H1 (cell line): ENCODE measurements around the gene GOLGA6B. TPM values are rescaled to one million over a fixed set of nuclear protein-coding genes. Genes with fewer than 3 reads are reported as not detected.

ENCODE experiments used
- CTCF ChIA-PET: fragments of 300-600 bp; sonication (Branson Sonifier 250); formaldehyde crosslinking; loops from one replicate; lab custom pipeline; 2021; ENCODE audit not compliant: partially characterized antibody; lab: Charles Lee
- POLR2A ChIA-PET: fragments of 300-600 bp; sonication (Branson Sonifier 250); formaldehyde crosslinking; loops from one replicate; lab custom pipeline; 2021; ENCODE audit warnings: inconsistent platforms; ENCODE audit not compliant: partially characterized antibody; lab: Charles Lee
- DNase-seq, 2 experiments: peaks; one replicate each; pipeline versions ENCODE4 v3.0.0 to v3.0.0-alpha.2; 2010 to 2022; ENCODE audit warnings: low spot score in 2 of 2, low read depth in 1 of 2, mixed read lengths in 1 of 2
- FAIRE-seq: peaks from 2 replicates; lab custom pipeline; 2011; peaks lifted over from hg19 to GRCh38; lab: Jason Lieb, UNC
- H2AFZ ChIP-seq: 2 replicates; pipeline ENCODE4 v1.8.1; 2012; ENCODE audit warnings: low read length, inconsistent platforms
- H2AK5ac ChIP-seq: 2 replicates; pipeline ENCODE4 v1.6.1; 2013; ENCODE audit warnings: low read depth, low read length
- H2BK120ac ChIP-seq: replicated peaks from 2 replicates; pipeline ENCODE3; 2013; ENCODE audit warnings: low read depth, low read length, inconsistent platforms
- H2BK12ac ChIP-seq: 2 replicates; pipeline ENCODE4 v1.6.1; 2013; ENCODE audit warnings: low read depth, low read length
- H2BK15ac ChIP-seq: 2 replicates; pipeline ENCODE4 v1.6.1; 2013; ENCODE audit warnings: low read length
- H2BK20ac ChIP-seq: 2 replicates; pipeline ENCODE4 v1.6.1; 2013; ENCODE audit warnings: low read length
- H2BK5ac ChIP-seq: 2 replicates; pipeline ENCODE4 v1.6.1; 2013; ENCODE audit warnings: low read depth, low read length
- H3K14ac ChIP-seq: 2 replicates; pipeline ENCODE4 v1.6.1; 2013; ENCODE audit warnings: inconsistent platforms; ENCODE audit not compliant: insufficient read length
- H3K18ac ChIP-seq: 2 replicates; pipeline ENCODE4 v1.6.1; 2013; ENCODE audit warnings: low read length; ENCODE audit errors: extremely low read depth
- H3K23ac ChIP-seq: 2 replicates; pipeline ENCODE4 v1.6.1; 2013; ENCODE audit warnings: inconsistent platforms; ENCODE audit not compliant: insufficient read length
- H3K23me2 ChIP-seq: 2 replicates; pipeline ENCODE4 v1.6.1; 2013; ENCODE audit warnings: low read depth, low read length
- H3K27ac ChIP-seq: 2 replicates; pipeline ENCODE4 v1.6.1; 2011; ENCODE audit warnings: low read depth, low read length, inconsistent platforms
- H3K27me3 ChIP-seq, 4 experiments: replicated peaks in 1 of 4; 1 replicate in 1 of 4; 2 replicates in 3 of 4; pipeline versions ENCODE4 v1.6.1 to v1.8.1; 2011 to 2013; ENCODE audit warnings: low read length in 3 of 4, mild to moderate bottlenecking in 3 of 4, inconsistent platforms in 2 of 4, mixed read lengths in 2 of 4, moderate library complexity in 1 of 4; ENCODE audit not compliant: control insufficient read depth in 3 of 4, insufficient read depth in 3 of 4; ENCODE audit errors: extremely low read depth in 1 of 4
- H3K36me3 ChIP-seq, 4 experiments: 2 replicates each; pipeline versions ENCODE4 v1.6.1 to v1.8.1; 2011 to 2013; ENCODE audit warnings: mild to moderate bottlenecking in 4 of 4, low read length in 3 of 4, moderate library complexity in 2 of 4, control low read depth in 1 of 4, inconsistent platforms in 1 of 4; ENCODE audit not compliant: insufficient read depth in 4 of 4, control insufficient read depth in 2 of 4
- H3K4ac ChIP-seq: replicated peaks from 2 replicates; pipeline ENCODE3; 2013; ENCODE audit warnings: low read length, low read depth, mixed read lengths, inconsistent platforms; ENCODE audit not compliant: insufficient read length
- H3K4me1 ChIP-seq, 4 experiments: replicated peaks in 1 of 4; 1 replicate in 1 of 4; 2 replicates in 3 of 4; pipeline versions ENCODE4 v1.6.1 to v1.8.1; 2011 to 2013; ENCODE audit warnings: low read length in 3 of 4, inconsistent platforms in 2 of 4, mixed read lengths in 1 of 4; ENCODE audit not compliant: insufficient read depth in 4 of 4, control insufficient read depth in 3 of 4
- H3K4me2 ChIP-seq, 2 experiments: 2 replicates each; pipeline versions ENCODE4 v1.6.1 to v1.8.1; 2011 to 2013; ENCODE audit warnings: low read depth in 2 of 2, low read length in 2 of 2, control low read depth in 1 of 2, inconsistent platforms in 1 of 2, mild to moderate bottlenecking in 1 of 2; ENCODE audit not compliant: insufficient read depth in 1 of 2
- H3K4me3 ChIP-seq, 4 experiments: fragments of 200-600, 300-600 bp in 1 of 4; sonication (generic), shearing (Covaris generic), sonication (Bioruptor Twin) in 1 of 4; 2 replicates each; pipeline versions ENCODE4 v1.5.1 to v1.8.1; 2011 to 2016; ENCODE audit warnings: low read length in 4 of 4, low read depth in 3 of 4, control low read depth in 2 of 4, inconsistent platforms in 2 of 4, mild to moderate bottlenecking in 2 of 4, mixed read lengths in 1 of 4, moderate library complexity in 1 of 4; ENCODE audit not compliant: insufficient read depth in 2 of 4; ENCODE audit errors: extremely low read depth in 1 of 4
- H3K56ac ChIP-seq: replicated peaks from 2 replicates; pipeline ENCODE3; 2013; ENCODE audit warnings: low read depth, mild to moderate bottlenecking, mixed read lengths, low read length, inconsistent platforms; ENCODE audit not compliant: insufficient read length
- H3K79me1 ChIP-seq: 2 replicates; pipeline ENCODE4 v1.6.1; 2013; ENCODE audit warnings: low read depth, low read length, control low read depth
- H3K79me2 ChIP-seq, 2 experiments: 2 replicates each; pipeline versions ENCODE4 v1.6.1 to v1.8.1; 2012 to 2013; ENCODE audit warnings: low read length in 2 of 2, mild to moderate bottlenecking in 2 of 2, inconsistent platforms in 1 of 2; ENCODE audit not compliant: insufficient read depth in 2 of 2, control insufficient read depth in 1 of 2
- H3K9ac ChIP-seq, 4 experiments: replicated peaks in 1 of 4; 1 replicate in 1 of 4; 2 replicates in 3 of 4; pipeline versions ENCODE4 v1.6.1 to v1.8.1; 2011 to 2013; ENCODE audit warnings: low read depth in 3 of 4, low read length in 3 of 4, control low read depth in 2 of 4, mild to moderate bottlenecking in 2 of 4, moderate library complexity in 2 of 4, inconsistent platforms in 1 of 4; ENCODE audit errors: extremely low read depth in 1 of 4
- H3K9me3 ChIP-seq, 2 experiments: 2 replicates each; pipeline versions ENCODE4 v1.6.1 to v1.8.1; 2012 to 2013; ENCODE audit warnings: mild to moderate bottlenecking in 2 of 2, moderate library complexity in 2 of 2, control low read depth in 1 of 2, inconsistent platforms in 1 of 2, low read depth in 1 of 2, low read length in 1 of 2, mixed read lengths in 1 of 2; ENCODE audit not compliant: insufficient read depth in 2 of 2
- H4K20me1 ChIP-seq, 2 experiments: replicated peaks in 1 of 2; 2 replicates each; pipeline versions ENCODE3 to v1.8.1; 2011 to 2013; ENCODE audit warnings: inconsistent platforms in 2 of 2, low read length in 2 of 2, mild to moderate bottlenecking in 1 of 2; ENCODE audit not compliant: insufficient read depth in 2 of 2, control insufficient read depth in 1 of 2
- H4K5ac ChIP-seq: 2 replicates; pipeline ENCODE4 v1.6.1; 2013; ENCODE audit warnings: low read length, low read depth, mixed read lengths, inconsistent platforms; ENCODE audit not compliant: insufficient read length
- H4K8ac ChIP-seq: 2 replicates; pipeline ENCODE4 v1.8.0; 2013; ENCODE audit warnings: mild to moderate bottlenecking, moderate library complexity, low read length, inconsistent platforms; ENCODE audit not compliant: insufficient read depth; ENCODE audit errors: extremely low read depth
- H4K91ac ChIP-seq: replicated peaks from 2 replicates; pipeline ENCODE3; 2013; ENCODE audit warnings: low read length, mixed read lengths, inconsistent platforms; ENCODE audit not compliant: insufficient read length
- GTF2F1 ChIP-seq: IDR thresholded peaks from 2 replicates; pipeline ENCODE4 v1.6.1; 2012; ENCODE audit warnings: low read depth, low read length, improper control_type of control experiment, borderline replicate concordance
- HDAC6 ChIP-seq: IDR thresholded peaks from one replicate; pipeline ENCODE4 v1.7.1; 2012; ENCODE audit warnings: low read depth, mild to moderate bottlenecking, inconsistent platforms, low read length, moderate library complexity
- POLR2A ChIP-seq, 2 experiments: IDR thresholded peaks; 1 replicate in 1 of 2; 2 replicates in 1 of 2; pipeline ENCODE4 v1.6.1; 2011; ENCODE audit warnings: low read depth in 2 of 2, low read length in 2 of 2, mild to moderate bottlenecking in 2 of 2; ENCODE audit errors: control extremely low read depth in 1 of 2
- RAD21 ChIP-seq, 2 experiments: IDR thresholded peaks in 1 of 2; conservative IDR thresholded peaks in 1 of 2; 2 replicates each; pipeline ENCODE4 v1.6.1; 2011; ENCODE audit warnings: low read depth in 2 of 2, low read length in 2 of 2, improper control_type of control experiment in 1 of 2, inconsistent platforms in 1 of 2, mild to moderate bottlenecking in 1 of 2, moderate library complexity in 1 of 2
- SP4 ChIP-seq: IDR thresholded peaks from 2 replicates; pipeline ENCODE4 v1.6.1; 2012; ENCODE audit warnings: low read length, inconsistent platforms
- TAF1 ChIP-seq: IDR thresholded peaks from 2 replicates; pipeline ENCODE4 v1.6.1; 2011; ENCODE audit warnings: mild to moderate bottlenecking, low read depth, low read length
- TBP ChIP-seq: IDR thresholded peaks from 2 replicates; pipeline ENCODE4 v1.6.1; 2011; ENCODE audit warnings: low read depth, low read length, improper control_type of control experiment
- WGBS, 2 experiments: shearing (Covaris generic) in 1 of 2; methylation state at CpG; one replicate each; pipeline versions ENCODE4 v1.1.6 to v1.1.7; 2013 to 2015; ENCODE audit warnings: low lambda C conversion rate in 2 of 2, mixed read lengths in 2 of 2, inconsistent platforms in 1 of 2, low coverage in 1 of 2, missing lambda C conversion rate in 1 of 2; ENCODE audit not compliant: insufficient replicate concordance in 2 of 2, insufficient coverage in 1 of 2, insufficient read length in 1 of 2; ENCODE audit errors: extremely low coverage in 1 of 2, missing lambda C conversion rate in 1 of 2; 5-methylcytosine and 5-hydroxymethylcytosine counted together
- polyA plus RNA-seq, 7 experiments: library from polyadenylated mRNA; depleted of rRNA in 3 of 7; stranded (reverse) in 5 of 7; unstranded in 2 of 7; fragments of >200 nt in 5 of 7; fragments of 200-250 nt in 2 of 7; gene quantifications; 1 replicate in 5 of 7; 2 replicates in 1 of 7; 4 replicates in 1 of 7; pipeline versions ENCODE4 v1.2.1 to v1.2.3, GENCODE V29; 2011 to 2013; ENCODE audit warnings: missing spikeins in 2 of 7, mixed read lengths in 2 of 7
- total RNA-seq: library from RNA; stranded (reverse); fragmentation: NEBNext Ultra II Directional; extraction: Animal tissue kit (Norgen Biotek cat#: 25700); gene quantifications from 2 replicates; pipeline ENCODE4 v1.2.1, GENCODE V29; 2021

The GOLGA6B gene
- total and polyA plus RNA-seq, 2 of the 8 experiments (the other 6 are each of a cell fraction or from before 2014, with no cell fraction given): 0.09 TPM; not detected in 1

- no peak overlapping the region for H2BK12ac ChIP-seq
- DNase-seq: no peak
Measured at GRCh38 chr15:72604794-72605193, 49.7 kb upstream of the GOLGA6B start.

More at GRCh38 chr15:72604794-72605193, 49.7 kb upstream of the GOLGA6B start:
- no peak overlapping the region for H3K4ac ChIP-seq
- no peak overlapping the region for H2BK5ac ChIP-seq
- H4K5ac ChIP-seq: no peak overlapping the region
- 66% methylated on average over 4 of the region's 4 CpGs; no CpG with 5 or more reads in 1 of the 2 experiments for WGBS, 2 experiments
- H3K79me1 ChIP-seq: no peaks in the 10 kb centered on the region
- no peaks in the 10 kb centered on the region for H4K20me1 ChIP-seq
- 0 out of 2 replicates have a peak overlapping the region, but pooled peaks have one; percentile 62 for H2AFZ ChIP-seq
- no peak overlapping the region for H3K27ac ChIP-seq
- ChIA-PET POLR2A (interaction anchor here (0.8 to 1.4 kb wide), 4 partner anchors 11 to 229 kb away, joined by 3 to 4 read pairs (median 3); partner anchors contain the start of gene HEXA), CTCF (interaction anchor here (0.7 to 1.6 kb wide), 4 partner anchors 12 to 118 kb away, joined by 3 to 9 read pairs (median 3); no protein-coding TSS in a partner anchor)
- H3K23ac ChIP-seq: no peak overlapping the region
- no peak overlapping the region; the same call in 1 of the 2 replicates for H4K8ac ChIP-seq
- no peak overlapping the region for H2BK120ac ChIP-seq
- H3K18ac ChIP-seq: peak overlapping the region; percentile 19; the same call in 1 of the 2 replicates
- no peaks in the 10 kb centered on the region for H3K79me2 ChIP-seq
- no peaks in the 10 kb centered on the region for H3K27me3 ChIP-seq
- H2AK5ac ChIP-seq: no peak overlapping the region
- H3K36me3 ChIP-seq: no peaks in the 10 kb centered on the region
- H2BK20ac ChIP-seq: no peak overlapping the region
- H3K9me3 ChIP-seq: no peaks in the 10 kb centered on the region
- no peak overlapping the region for H2BK15ac ChIP-seq
- no peak overlapping the region for H4K91ac ChIP-seq
- H3K4me3 ChIP-seq: no peak overlapping the region
- no peak overlapping the region for H3K9ac ChIP-seq
- peaks cover 0 to 10% (median 2%) of the 10 kb centered on the region in 4 experiments; a peak in 4 of 7 replicates for H3K4me1 ChIP-seq
- H3K56ac ChIP-seq: no peak overlapping the region
- FAIRE-seq: peak; percentile 84
- TF ChIP-seq SP4 (no peak), TBP (peak; percentile 25; the same call in 1 of the 2 replicates), POLR2A (IDR thresholded peaks at IDR 0.05; ENCODE audit: control extremely low read depth in 1 of 2, low read depth in 2 of 2, low read length in 2 of 2) (peak in 1 of 2 experiments; percentile 45; a peak in 1 of 3 replicates), HDAC6 (no peak), TAF1 (peak; percentile 52; the same call in 1 of the 2 replicates), GTF2F1 (no peak), RAD21 (IDR thresholded peaks at IDR 0.05 in 1 of 2, conservative IDR thresholded peaks at IDR 0.05 in 1 of 2; ENCODE audit: low read depth in 2 of 2, low read length in 2 of 2) (0 out of 4 replicates have a peak, but pooled peaks of 1 of the 2 experiments have one; percentile 3)
- H3K14ac ChIP-seq: no peak overlapping the region
- no peaks in the 10 kb centered on the region for H3K23me2 ChIP-seq
- peak overlapping the region in 1 of 2 experiments; percentile 29; a peak in 2 of 4 replicates for H3K4me2 ChIP-seq
